HG02870 (cell line): ENCODE results near the gene MMADHC.

ENCODE experiments used
- ATAC-seq: cut with Tn5 transposase; IDR thresholded peaks from one replicate; pipeline ENCODE4 v1.9.1; 2021; ENCODE audit warnings: mild to moderate bottlenecking, moderate library complexity; ENCODE audit not compliant: unreplicated experiment

Gene MMADHC

GRCh38 chr2:149559341-149560068 is 28.1 kb downstream of the MMADHC start:
- no peak for ATAC-seq

GRCh38 chr2:149556452-149556851 is 31.1 kb downstream of the MMADHC start:
- ATAC-seq: no peak

- ATAC-seq: no peak
Measured at GRCh38 chr2:149552830-149553229, 34.7 kb downstream of the MMADHC start.

GRCh38 chr2:149552226-149552625 is 35.3 kb downstream of the MMADHC start:
- ATAC-seq: no peak

GRCh38 chr2:149544692-149545091 is 42.9 kb downstream of the MMADHC start:
- no peak for ATAC-seq

GRCh38 chr2:149543845-149544244 is 43.7 kb downstream of the MMADHC start:
- ATAC-seq: no peak

GRCh38 chr2:149540138-149540537 is 47.4 kb downstream of the MMADHC start:
- no peak for ATAC-seq

- no peak for ATAC-seq
Measured at GRCh38 chr2:149538138-149538833, 49.3 kb downstream of the MMADHC start.

- no peak for ATAC-seq
Measured at GRCh38 chr2:149537092-149537726, 50.4 kb downstream of the MMADHC start.

GRCh38 chr2:149536649-149537048 is 50.9 kb downstream of the MMADHC start:
- ATAC-seq: no peak

- ATAC-seq: no peak
Measured at GRCh38 chr2:149534674-149535073, 52.9 kb downstream of the MMADHC start.

GRCh38 chr2:149528983-149529382 is 58.6 kb downstream of the MMADHC start:
- no peak for ATAC-seq

- no peak for ATAC-seq
Measured at GRCh38 chr2:149527998-149528755, 59.4 kb downstream of the MMADHC start.

- ATAC-seq: no peak
Measured at GRCh38 chr2:149526689-149527088, 60.9 kb downstream of the MMADHC start.

GRCh38 chr2:149525323-149525722 is 62.3 kb downstream of the MMADHC start:
- ATAC-seq: no peak
